Vagina (tissue), 2 donors: ENCODE data around the gene PLD5.
"Not testable (repeated sequence)": the region's sequence is repeated elsewhere in the genome, so short reads cannot be mapped to it uniquely, and the experiment has no call there.

Source experiments
- POLR2A ChIP-seq, 2 donors: fragments of 450-650 bp; IDR thresholded peaks; one replicate each; pipeline ENCODE4 v1.6.1; 2017; ENCODE audit warnings: antibody characterized with exemption in 2 of 2, mild to moderate bottlenecking in 2 of 2, moderate library complexity in 2 of 2
- POLR2AphosphoS5 ChIP-seq, 2 donors: sonication (generic); formaldehyde crosslinking; IDR thresholded peaks; one replicate each; pipeline ENCODE4 v1.9.0; 2017; ENCODE audit warnings: antibody characterized with exemption in 2 of 2, mild to moderate bottlenecking in 2 of 2, low read depth in 1 of 2; ENCODE audit not compliant: insufficient read depth in 1 of 2
- TF ChIP-seq, protein P1 (sequence below), 3 experiments: fragments of 450-650 bp in 2 of 3; fragments of 200-600 bp in 1 of 3; sonication (generic) in 1 of 3; IDR thresholded peaks; one replicate each; pipeline ENCODE4 v1.5.1; 2017 to 2019; ENCODE audit warnings: antibody characterized with exemption in 3 of 3, mild to moderate bottlenecking in 2 of 3, moderate library complexity in 2 of 3

DNA sequence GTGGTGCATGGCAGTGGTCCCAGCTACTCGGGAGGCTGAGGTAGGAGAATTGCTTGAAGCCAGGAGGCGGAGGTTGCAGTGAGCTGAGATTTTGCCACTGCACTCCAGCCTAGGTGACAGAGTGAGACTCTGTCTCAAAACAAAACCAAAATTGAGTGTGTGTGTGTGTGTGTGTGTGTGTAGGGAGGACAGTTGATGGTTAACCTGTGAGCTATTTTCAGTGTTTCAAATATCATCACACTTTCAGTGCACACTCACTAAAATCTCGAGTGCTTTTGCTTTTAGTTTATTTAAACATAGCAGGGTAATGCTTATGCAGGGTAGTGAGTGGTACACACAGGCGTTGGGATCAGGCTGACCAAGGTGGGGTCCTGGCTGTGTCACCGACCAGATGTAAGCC, 344.7 kb downstream of the PLD5 start:
- TF ChIP-seq, protein P1, sequence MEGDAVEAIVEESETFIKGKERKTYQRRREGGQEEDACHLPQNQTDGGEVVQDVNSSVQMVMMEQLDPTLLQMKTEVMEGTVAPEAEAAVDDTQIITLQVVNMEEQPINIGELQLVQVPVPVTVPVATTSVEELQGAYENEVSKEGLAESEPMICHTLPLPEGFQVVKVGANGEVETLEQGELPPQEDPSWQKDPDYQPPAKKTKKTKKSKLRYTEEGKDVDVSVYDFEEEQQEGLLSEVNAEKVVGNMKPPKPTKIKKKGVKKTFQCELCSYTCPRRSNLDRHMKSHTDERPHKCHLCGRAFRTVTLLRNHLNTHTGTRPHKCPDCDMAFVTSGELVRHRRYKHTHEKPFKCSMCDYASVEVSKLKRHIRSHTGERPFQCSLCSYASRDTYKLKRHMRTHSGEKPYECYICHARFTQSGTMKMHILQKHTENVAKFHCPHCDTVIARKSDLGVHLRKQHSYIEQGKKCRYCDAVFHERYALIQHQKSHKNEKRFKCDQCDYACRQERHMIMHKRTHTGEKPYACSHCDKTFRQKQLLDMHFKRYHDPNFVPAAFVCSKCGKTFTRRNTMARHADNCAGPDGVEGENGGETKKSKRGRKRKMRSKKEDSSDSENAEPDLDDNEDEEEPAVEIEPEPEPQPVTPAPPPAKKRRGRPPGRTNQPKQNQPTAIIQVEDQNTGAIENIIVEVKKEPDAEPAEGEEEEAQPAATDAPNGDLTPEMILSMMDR (IDR thresholded peaks at IDR 0.05), result not testable (repeated sequence)
- not testable (repeated sequence) for TF ChIP-seq POLR2AphosphoS5 (IDR thresholded peaks at IDR 0.05; ENCODE audit: insufficient read depth in 1 of 2, low read depth in 1 of 2); POLR2A (IDR thresholded peaks at IDR 0.05)
